ENCODE data around the gene ETV6.

- TF ChIP-seq YY1 (IDR thresholded peaks at IDR 0.05; ENCODE audit: insufficient read depth, insufficient read length) (no peak), ZNF274 (IDR thresholded peaks at IDR 0.05; ENCODE audit: low read depth, low read length) (no peak), SUZ12 (IDR thresholded peaks at IDR 0.05; ENCODE audit: extremely low read depth, insufficient read depth, insufficient read length) (no peak)
These were observed 174.6 kb downstream of the ETV6 start for GRCh38 chr12:11824069-11824468.
